CD4-positive, CD25-positive, alpha-beta regulatory T cell (primary cell): ENCODE results near the gene CENATAC. TPM values are rescaled to one million over a fixed set of nuclear protein-coding genes. Genes with fewer than 3 reads are reported as not detected.
"Not testable (repeated sequence)": the region's sequence is repeated elsewhere in the genome, so short reads cannot be mapped to it uniquely, and the experiment has no call there.

ENCODE experiments used
- ATAC-seq, 2 donors: fragments of 150-1000 bp; cut with Tn5 transposase; one replicate each; pipeline ENCODE4 v1.10.0; 2021; ENCODE audit warnings: low read depth in 2 of 2, moderate number of reproducible peaks in 2 of 2, moderate library complexity in 1 of 2
- DNase-seq, 3 donors: peaks; one replicate each; pipeline versions ENCODE4 v3.0.0 to v3.0.0-alpha.2; 2012 to 2022; ENCODE audit warnings: mixed read lengths in 1 of 3
- H3K27ac ChIP-seq: one replicate; pipeline ENCODE4 v1.7.0; 2013; ENCODE audit warnings: mild to moderate bottlenecking, low read length; ENCODE audit not compliant: insufficient read depth, poor library complexity, severe bottlenecking
- H3K27me3 ChIP-seq: one replicate; pipeline ENCODE4 v1.7.0; 2013; ENCODE audit warnings: low read length; ENCODE audit not compliant: control insufficient read depth, insufficient read depth
- H3K36me3 ChIP-seq: one replicate; pipeline ENCODE4 v1.7.0; 2013; ENCODE audit warnings: mild to moderate bottlenecking, low read length, moderate library complexity; ENCODE audit not compliant: control insufficient read depth, insufficient read depth
- H3K4me1 ChIP-seq: 2 replicates; pipeline ENCODE4 v1.7.0; 2013; ENCODE audit warnings: mild to moderate bottlenecking, low read length; ENCODE audit not compliant: insufficient read depth, control insufficient read depth, poor library complexity, severe bottlenecking
- H3K4me3 ChIP-seq: one replicate; pipeline ENCODE4 v1.7.0; 2013; ENCODE audit warnings: low read depth, mild to moderate bottlenecking, low read length, moderate library complexity
- H3K9me3 ChIP-seq, 2 experiments: 1 replicate in 1 of 2; 2 replicates in 1 of 2; pipeline ENCODE4 v1.7.0; 2013; ENCODE audit warnings: low read length in 2 of 2, mild to moderate bottlenecking in 1 of 2, moderate library complexity in 1 of 2; ENCODE audit not compliant: control insufficient read depth in 2 of 2
- H3K27ac Mint-ChIP-seq, 3 donors: one replicate each; pipeline ENCODE4 v1.8.0; 2020 to 2022; ENCODE audit warnings: mild to moderate bottlenecking in 3 of 3, mixed read lengths in 3 of 3, moderate library complexity in 2 of 3
- H3K27me3 Mint-ChIP-seq: one replicate; pipeline ENCODE4 v1.8.0; 2022; ENCODE audit warnings: mild to moderate bottlenecking, mixed read lengths
- H3K36me3 Mint-ChIP-seq: one replicate; pipeline ENCODE4 v1.8.0; 2020; ENCODE audit warnings: mixed read lengths
- H3K4me1 Mint-ChIP-seq, 4 donors: one replicate each; pipeline ENCODE4 v1.8.0; 2020 to 2022; ENCODE audit warnings: mixed read lengths in 4 of 4, mild to moderate bottlenecking in 1 of 4
- H3K4me3 Mint-ChIP-seq, 4 donors: one replicate each; pipeline ENCODE4 v1.8.0; 2020 to 2022; ENCODE audit warnings: mild to moderate bottlenecking in 4 of 4, mixed read lengths in 4 of 4, moderate library complexity in 3 of 4
- H3K9me3 Mint-ChIP-seq, 7 donors: one replicate each; pipeline ENCODE4 v1.8.0; 2020 to 2022; ENCODE audit warnings: mixed read lengths in 7 of 7, mild to moderate bottlenecking in 3 of 7, moderate library complexity in 2 of 7
- polyA plus RNA-seq, 4 donors: library from polyadenylated mRNA; unstranded; fragments of 300-500 nt; fragmentation: Illumina TruSeq; gene quantifications; one replicate each; pipeline ENCODE4 v1.2.3, GENCODE V29; 2021
- total RNA-seq: library from RNA; stranded (reverse); gene quantifications from one replicate; pipeline ENCODE4 v1.2.3, GENCODE V29; 2022

Gene CENATAC
- total and polyA plus RNA-seq, 5 donors from 2014 or later, result 10.0 to 116 (median 11.9) TPM

DNA sequence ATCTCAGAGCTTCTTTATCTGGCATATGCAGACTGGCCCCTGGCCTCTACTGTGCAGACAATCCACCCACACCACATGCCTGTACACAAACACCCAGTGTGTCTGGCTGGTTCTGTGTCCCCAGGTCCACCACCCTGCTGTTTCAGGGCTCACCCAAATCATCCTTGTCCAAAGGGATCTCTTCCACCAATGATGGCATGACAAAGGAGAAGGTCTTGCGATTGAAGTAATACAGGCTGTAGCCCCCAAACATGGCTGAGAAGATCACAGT lies 31.1 kb downstream of the CENATAC start:
- Mint-ChIP-seq H3K27ac (peak overlapping the region; percentile 82 to 90 (median 84)), H3K36me3 (peaks cover 18% of the 10 kb centered on the region), H3K4me3 (peak overlapping the region; percentile 4 to 98 (median 87)), H3K27me3 (no peaks in the 10 kb centered on the region), H3K9me3 (no peaks in the 10 kb centered on the region), H3K4me1 (peaks cover 1 to 36% (median 15%) of the 10 kb centered on the region in 4 donors)
- H3K36me3 ChIP-seq, result peaks cover 19% of the 10 kb centered on the region
- ATAC-seq (no peak), DNase-seq (no peak)
- H3K4me3 ChIP-seq, result no peak overlapping the region
- H3K9me3 ChIP-seq, result no peaks in the 10 kb centered on the region
- H3K4me1 ChIP-seq, result peaks cover 17% of the 10 kb centered on the region
- H3K27me3 ChIP-seq, result no peaks in the 10 kb centered on the region
- H3K27ac ChIP-seq, result no peak overlapping the region

DNA sequence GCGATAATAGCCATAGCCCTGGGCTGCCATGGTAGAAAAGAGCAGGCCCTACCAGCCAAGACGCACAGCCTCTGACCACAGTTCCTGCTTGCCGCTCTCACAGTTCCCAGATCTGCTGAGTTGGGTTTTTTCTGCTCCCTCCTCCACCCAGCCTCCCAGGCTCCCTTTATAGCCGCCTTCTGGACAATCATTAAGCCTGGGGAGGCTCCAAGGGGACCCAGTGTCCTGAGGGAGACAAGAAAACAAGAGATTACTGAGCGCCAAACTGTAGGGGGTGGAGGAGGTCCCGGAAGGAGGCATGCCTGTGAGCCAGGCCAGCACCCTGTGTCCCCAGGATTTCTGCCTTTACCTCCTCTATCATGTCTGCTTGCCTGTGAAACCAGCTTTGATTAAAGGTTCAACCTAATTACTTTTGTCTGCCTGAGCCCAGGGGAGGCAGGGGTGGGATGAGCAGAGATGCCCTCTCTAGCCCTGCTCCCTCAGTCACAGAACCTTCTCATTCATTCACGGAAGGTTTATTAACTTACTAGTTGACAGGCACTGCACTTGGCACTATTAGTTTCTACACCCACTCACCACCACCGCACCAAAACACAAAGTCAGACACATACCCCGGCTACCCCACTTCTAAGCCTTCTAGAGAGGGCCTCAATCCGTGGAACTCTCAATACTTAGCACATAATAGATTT lies 31.5 kb downstream of the CENATAC start:
- no peaks in the 10 kb centered on the region for H3K9me3 Mint-ChIP-seq
- Histone ChIP-seq H3K27ac (peak overlapping the region; percentile 88), H3K9me3 (no peaks in the 10 kb centered on the region), H3K4me3 (peak overlapping the region; percentile 60), H3K4me1 (peaks cover 17% of the 10 kb centered on the region), H3K27me3 (no peaks in the 10 kb centered on the region), H3K36me3 (peaks cover 15% of the 10 kb centered on the region)
- ATAC-seq, result no peak
- H3K4me1 Mint-ChIP-seq, result peaks cover 0 to 31% (median 14%) of the 10 kb centered on the region in 4 donors
- H3K27me3 Mint-ChIP-seq, result no peaks in the 10 kb centered on the region
- DNase-seq, result peak in 2 of 3 donors; percentile 19 to 48
- peak overlapping the region; percentile 82 to 90 (median 84) for H3K27ac Mint-ChIP-seq
- H3K4me3 Mint-ChIP-seq, result peak overlapping the region; percentile 82 to 98 (median 94)
- peaks cover 13% of the 10 kb centered on the region for H3K36me3 Mint-ChIP-seq

DNA sequence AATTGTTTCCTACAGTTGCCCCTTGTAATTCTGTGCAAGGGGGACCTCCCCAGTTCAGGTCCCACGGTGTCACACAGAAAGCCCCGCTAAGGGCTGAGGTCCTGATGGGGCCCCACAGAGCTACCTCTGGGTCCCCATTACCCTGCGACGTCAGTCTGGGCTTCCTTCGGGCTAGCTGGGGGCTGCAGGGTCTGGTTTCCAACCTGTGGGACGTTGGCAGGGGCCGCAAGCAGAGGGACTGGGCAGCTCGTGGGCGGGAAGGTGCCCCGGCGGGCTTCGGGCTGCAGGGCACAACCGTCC lies 32.0 kb downstream of the CENATAC start:
- H3K4me3 ChIP-seq, result peak overlapping the region; percentile 60
- H3K36me3 ChIP-seq, result peaks cover 10% of the 10 kb centered on the region
- H3K4me3 Mint-ChIP-seq, result peak overlapping the region; percentile 82 to 98 (median 94)
- no peaks in the 10 kb centered on the region for H3K27me3 ChIP-seq
- no peaks in the 10 kb centered on the region for H3K9me3 Mint-ChIP-seq
- H3K9me3 ChIP-seq, result no peaks in the 10 kb centered on the region
- peaks cover 0 to 27% (median 14%) of the 10 kb centered on the region in 4 donors for H3K4me1 Mint-ChIP-seq
- H3K27me3 Mint-ChIP-seq, result peaks cover 2% of the 10 kb centered on the region
- H3K36me3 Mint-ChIP-seq, result peaks cover 8% of the 10 kb centered on the region
- H3K27ac ChIP-seq, result peak overlapping the region; percentile 88
- DNase-seq (no peak), ATAC-seq (no peak)
- H3K4me1 ChIP-seq, result peaks cover 17% of the 10 kb centered on the region
- peak overlapping the region in 2 of 3 donors; percentile 82 to 90 for H3K27ac Mint-ChIP-seq

DNA sequence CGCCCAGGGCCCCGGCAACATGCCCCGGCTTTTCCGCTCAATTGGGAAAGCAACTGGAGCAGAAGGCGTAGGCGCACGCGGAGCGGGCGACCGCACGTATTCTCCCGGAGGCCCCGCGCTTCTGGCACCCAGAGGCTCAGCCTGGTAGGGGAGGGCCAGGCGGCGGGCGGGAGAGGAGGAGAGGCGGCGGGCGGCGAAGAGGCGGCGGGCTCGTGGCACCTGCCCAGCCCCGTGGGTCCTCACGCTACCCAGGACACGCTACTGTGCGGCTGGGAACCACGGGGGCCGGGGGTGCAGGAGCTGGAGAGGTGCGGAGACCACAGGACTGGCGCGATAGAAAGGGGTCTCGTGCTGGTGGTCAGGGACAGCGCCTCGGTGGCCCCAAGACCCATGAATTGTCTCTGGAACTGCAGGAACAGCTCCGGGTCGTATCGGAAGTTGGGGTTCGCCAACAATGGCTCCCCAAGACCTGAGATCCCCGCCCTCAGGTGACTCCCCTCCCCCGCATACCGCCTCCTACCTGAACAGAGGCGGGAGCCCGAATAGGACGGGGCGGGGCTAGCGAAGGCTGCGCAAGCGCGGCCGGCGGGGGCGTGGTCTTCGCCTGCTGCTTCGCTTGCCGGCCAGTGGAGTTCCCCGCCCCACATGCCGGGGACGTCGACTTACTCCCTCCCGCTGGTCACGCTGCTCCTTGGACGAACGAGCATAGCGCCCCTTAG lies 32.5 kb downstream of the CENATAC start, which contains the start of gene SLC37A4:
SLC37A4 (minus strand) TSS at position 549 of the 719 bp plus-strand sequence.
- Mint-ChIP-seq H3K36me3 (peaks cover 3% of the 10 kb centered on the region), H3K4me1 (peaks cover 0 to 25% (median 12%) of the 10 kb centered on the region in 4 donors), H3K27ac (peak within 1 kb of the TSS; percentile 84 to 92 (median 90)), H3K4me3 (peak within 1 kb of the TSS; percentile 82 to 98 (median 94)), H3K27me3 (peaks cover 5% of the 10 kb centered on the region), H3K9me3 (no peaks in the 10 kb centered on the region)
- peaks cover 5% of the 10 kb centered on the region for H3K36me3 ChIP-seq
- ATAC-seq, result peak; percentile 90
- peaks cover 17% of the 10 kb centered on the region for H3K4me1 ChIP-seq
- H3K27ac ChIP-seq, result peak within 1 kb of the TSS; percentile 88
- peak within 1 kb of the TSS; percentile 60 for H3K4me3 ChIP-seq
- no peaks in the 10 kb centered on the region for H3K27me3 ChIP-seq
- DNase-seq, result peak; percentile 97 to 99 (median 98)
- H3K9me3 ChIP-seq, result no peaks in the 10 kb centered on the region

DNA sequence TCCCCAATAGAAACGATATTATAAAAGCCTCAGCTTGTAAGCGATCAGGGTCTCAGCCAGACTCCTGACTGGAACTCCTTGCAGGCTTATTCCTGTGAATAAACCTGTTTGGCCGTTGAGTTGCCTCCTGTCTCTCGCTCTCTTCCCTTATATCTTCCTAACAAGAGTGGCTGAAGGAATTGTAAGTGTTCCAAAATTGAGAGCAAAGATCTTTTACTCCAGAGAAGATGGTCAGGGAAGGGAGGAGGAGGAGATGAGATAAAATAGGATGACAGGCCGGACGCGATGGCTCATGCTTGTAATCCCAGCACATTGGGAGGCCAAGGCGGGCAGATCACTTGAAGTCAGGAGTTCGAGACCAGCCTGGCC lies 34.0 kb downstream of the CENATAC start:
- no peak for ATAC-seq
- Mint-ChIP-seq H3K27ac (peak overlapping the region in 1 of 3 donors; percentile 32), H3K9me3 (no peaks in the 10 kb centered on the region), H3K27me3 (peaks cover 5% of the 10 kb centered on the region), H3K4me1 (peaks cover 0 to 23% (median 10%) of the 10 kb centered on the region in 4 donors), H3K36me3 (no peaks in the 10 kb centered on the region), H3K4me3 (peak overlapping the region in 1 of 4 donors; percentile 8)
- DNase-seq, result no peak
- H3K27ac ChIP-seq, result no peak overlapping the region
- no peaks in the 10 kb centered on the region for H3K27me3 ChIP-seq
- H3K4me3 ChIP-seq, result no peak overlapping the region
- H3K9me3 ChIP-seq, result no peaks in the 10 kb centered on the region
- H3K4me1 ChIP-seq, result peaks cover 17% of the 10 kb centered on the region
- no peaks in the 10 kb centered on the region for H3K36me3 ChIP-seq

DNA sequence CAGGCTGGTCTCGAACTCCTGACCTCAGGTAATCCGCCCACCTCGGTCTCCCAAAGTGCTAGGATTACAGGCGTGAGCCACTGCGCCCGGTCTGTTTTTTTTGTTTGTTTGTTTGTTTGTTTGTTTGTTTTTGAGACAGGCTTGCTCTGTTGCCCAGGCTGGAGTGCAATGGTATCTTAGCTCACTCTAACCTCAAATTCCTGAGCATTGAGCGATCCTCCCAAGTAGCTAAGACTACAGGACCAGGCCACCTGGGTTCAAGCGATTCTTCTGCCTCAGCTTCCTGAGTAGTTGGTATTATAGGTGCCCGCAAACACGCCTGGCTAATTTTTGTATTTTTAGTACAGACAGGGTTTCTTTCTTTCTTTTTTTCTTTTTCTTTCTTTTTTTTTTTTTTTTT lies 35.5 kb downstream of the CENATAC start:
- not testable (repeated sequence) for H3K27ac Mint-ChIP-seq, H3K27me3 Mint-ChIP-seq, H3K4me3 Mint-ChIP-seq, H3K9me3 ChIP-seq, H3K36me3 ChIP-seq, H3K36me3 Mint-ChIP-seq, H3K4me3 ChIP-seq, ATAC-seq, H3K27ac ChIP-seq, H3K27me3 ChIP-seq, H3K9me3 Mint-ChIP-seq, DNase-seq
- H3K4me1 Mint-ChIP-seq, result peaks cover 0 to 21% (median 10%) of the 10 kb centered on the region in 4 donors
- H3K4me1 ChIP-seq, result peaks cover 17% of the 10 kb centered on the region

DNA sequence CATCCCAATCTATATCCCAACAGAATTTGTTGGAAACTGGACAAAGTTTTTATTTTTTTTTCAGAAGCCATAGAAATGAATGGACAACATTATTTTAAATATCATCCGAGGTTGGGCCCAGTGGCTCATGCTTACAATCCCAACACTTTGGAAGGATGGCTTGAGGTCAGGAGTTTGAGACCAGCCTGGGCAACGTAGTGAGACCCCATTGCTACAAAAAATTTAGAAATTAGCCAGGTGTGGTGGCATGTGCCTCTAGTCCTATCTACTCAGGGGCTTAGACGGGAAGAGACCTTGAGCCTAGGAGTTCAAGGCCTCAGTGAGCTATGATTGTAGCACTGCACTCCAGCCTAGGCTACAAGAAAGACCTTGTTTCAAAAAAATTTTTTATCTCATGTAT lies 36.9 kb downstream of the CENATAC start:
- Histone ChIP-seq H3K27me3 (no peaks in the 10 kb centered on the region), H3K4me1 (peaks cover 7% of the 10 kb centered on the region), H3K27ac (no peak overlapping the region), H3K4me3 (no peak overlapping the region), H3K9me3 (no peaks in the 10 kb centered on the region), H3K36me3 (no peaks in the 10 kb centered on the region)
- H3K4me1 Mint-ChIP-seq, result peaks cover 0 to 13% (median 5%) of the 10 kb centered on the region in 4 donors
- ATAC-seq, result no peak
- H3K36me3 Mint-ChIP-seq, result no peaks in the 10 kb centered on the region
- no peak for DNase-seq
- H3K9me3 Mint-ChIP-seq, result no peaks in the 10 kb centered on the region
- peak overlapping the region in 1 of 3 donors; percentile 48 for H3K27ac Mint-ChIP-seq
- H3K27me3 Mint-ChIP-seq, result peaks cover 10% of the 10 kb centered on the region
- H3K4me3 Mint-ChIP-seq, result no peak overlapping the region
